Measurements from ENCODE around the gene ARHGAP15. TPM values are rescaled to one million over a fixed set of nuclear protein-coding genes. Genes with fewer than 3 reads are reported as not detected.

The ARHGAP15 gene
- total and polyA plus RNA-seq, 12 donors = 1.3 to 7.7 (median 2.8) TPM

- TF ChIP-seq CTCF (IDR thresholded peaks at IDR 0.05) = no peak
- 78 to 87% methylated on average over 2 of the region's 2 CpGs for WGBS, 2 donors
- Histone ChIP-seq H3K4me1 (peaks cover 0 to 5% (median 0%) of the 10 kb centered on the region in 9 donors), H3K27ac (no peak overlapping the region), H3K27me3 (no peaks in the 10 kb centered on the region), H3K9me3 (no peaks in the 10 kb centered on the region), H3K4me3 (no peak overlapping the region), H3K36me3 (no peaks in the 10 kb centered on the region)
- intact Hi-C loops (cut with DNase I) = no loop called here
- ATAC-seq (no peak), DNase-seq (no peak)
These were observed 448.3 kb downstream of the ARHGAP15 start for GRCh38 chr2:143577489-143577888.

GRCh38 chr2:143579456-143579855 is 450.2 kb downstream of the ARHGAP15 start:
- TF ChIP-seq CTCF (IDR thresholded peaks at IDR 0.05) = no peak
- 88% methylated on average over 4 of the region's 4 CpGs for WGBS, 2 donors
- Histone ChIP-seq H3K4me3 (no peak overlapping the region), H3K27me3 (no peaks in the 10 kb centered on the region), H3K9me3 (no peaks in the 10 kb centered on the region), H3K36me3 (no peaks in the 10 kb centered on the region), H3K4me1 (peaks cover 0 to 5% (median 0%) of the 10 kb centered on the region in 9 donors), H3K27ac (no peak overlapping the region)
- ATAC-seq (no peak), DNase-seq (no peak)
- intact Hi-C loops (cut with DNase I) = no loop called here

GRCh38 chr2:143581134-143581533 is 451.9 kb downstream of the ARHGAP15 start:
- Histone ChIP-seq H3K9me3 (peaks cover 0 to 13% (median 3%) of the 10 kb centered on the region in 11 donors), H3K4me1 (peaks cover 0 to 5% (median 0%) of the 10 kb centered on the region in 9 donors), H3K4me3 (no peak overlapping the region), H3K36me3 (no peaks in the 10 kb centered on the region), H3K27ac (no peak overlapping the region), H3K27me3 (no peaks in the 10 kb centered on the region)
- no peak for TF ChIP-seq CTCF (IDR thresholded peaks at IDR 0.05)
- WGBS, 2 donors = 90 to 94% methylated on average over 2 of the region's 2 CpGs
- DNase-seq (no peak), ATAC-seq (no peak)
- intact Hi-C loops (cut with DNase I) = no loop called here

GRCh38 chr2:143582046-143582747 is 453.0 kb downstream of the ARHGAP15 start:
- ATAC-seq (peak in 1 of 8 donors; percentile 51), DNase-seq (no peak)
- Histone ChIP-seq H3K4me1 (peaks cover 0 to 5% (median 0%) of the 10 kb centered on the region in 9 donors), H3K27me3 (no peaks in the 10 kb centered on the region), H3K27ac (no peak overlapping the region), H3K9me3 (peaks cover 0 to 20% (median 6%) of the 10 kb centered on the region in 11 donors), H3K36me3 (no peaks in the 10 kb centered on the region), H3K4me3 (no peak overlapping the region)
- TF ChIP-seq CTCF (IDR thresholded peaks at IDR 0.05) = peak in 4 of 9 donors; percentile 9 to 22 (median 19)
- intact Hi-C loops (cut with DNase I) = no loop called here
- WGBS, 2 donors = 41 to 43% methylated on average over 5 of the region's 5 CpGs

Data from heart right ventricle (tissue), 16 donors.